Astrocyte (in vitro differentiated cells and primary cell): ENCODE measurements around the gene WDR54. TPM values are rescaled to one million over a fixed set of nuclear protein-coding genes. Genes with fewer than 3 reads are reported as not detected.

ENCODE experiments used
- DNase-seq: peaks from one replicate; pipeline ENCODE4 v3.0.0-alpha.2; 2010; ENCODE audit warnings: low read depth
- FAIRE-seq: peaks from 2 replicates; lab custom pipeline; 2011; peaks lifted over from hg19 to GRCh38; lab: Jason Lieb, UNC
- H2AFZ ChIP-seq: 2 replicates; pipeline ENCODE4 v1.6.0; 2012; ENCODE audit warnings: low read depth, low read length, inconsistent platforms
- H3K27ac ChIP-seq: 2 replicates; pipeline ENCODE4 v1.5.1; 2011; ENCODE audit warnings: low read depth, low read length, inconsistent platforms
- H3K27me3 ChIP-seq: 2 replicates; pipeline ENCODE4 v1.6.0; 2011; ENCODE audit warnings: low read length, inconsistent platforms; ENCODE audit not compliant: insufficient read depth
- H3K36me3 ChIP-seq: 2 replicates; pipeline ENCODE4 v1.5.1; 2011; ENCODE audit warnings: low read length, inconsistent platforms; ENCODE audit not compliant: insufficient read depth
- H3K4me1 ChIP-seq: 2 replicates; pipeline ENCODE4 v1.5.1; 2011; ENCODE audit warnings: low read length, inconsistent platforms; ENCODE audit not compliant: insufficient read depth
- H3K4me2 ChIP-seq: 2 replicates; pipeline ENCODE4 v1.6.0; 2012; ENCODE audit warnings: low read length, inconsistent platforms
- H3K4me3 ChIP-seq: 2 replicates; pipeline ENCODE4 v1.5.1; 2011; ENCODE audit warnings: low read depth, mild to moderate bottlenecking, low read length, inconsistent platforms; ENCODE audit not compliant: insufficient read depth
- H3K79me2 ChIP-seq: 2 replicates; pipeline ENCODE4 v1.6.0; 2012; ENCODE audit warnings: mild to moderate bottlenecking, low read length, inconsistent platforms; ENCODE audit not compliant: insufficient read depth
- H3K9ac ChIP-seq: 2 replicates; pipeline ENCODE4 v1.6.0; 2012; ENCODE audit warnings: mild to moderate bottlenecking, low read length, inconsistent platforms
- H3K9me3 ChIP-seq: 2 replicates; pipeline ENCODE4 v1.5.1; 2012; ENCODE audit warnings: low read depth, mild to moderate bottlenecking, low read length, inconsistent platforms; ENCODE audit not compliant: insufficient read depth
- H4K20me1 ChIP-seq: 2 replicates; pipeline ENCODE4 v1.6.0; 2012; ENCODE audit warnings: low read length, inconsistent platforms; ENCODE audit not compliant: insufficient read depth
- H3K27ac Mint-ChIP-seq: one replicate; pipeline ENCODE4 v1.8.0; 2021; ENCODE audit warnings: mild to moderate bottlenecking, mixed read lengths; ENCODE audit not compliant: unreplicated experiment
- H3K27me3 Mint-ChIP-seq: one replicate; pipeline ENCODE4 v1.8.0; 2021; ENCODE audit warnings: low read depth, mixed read lengths; ENCODE audit not compliant: unreplicated experiment
- H3K36me3 Mint-ChIP-seq: one replicate; pipeline ENCODE4 v1.8.0; 2021; ENCODE audit warnings: low read depth, mixed read lengths; ENCODE audit not compliant: unreplicated experiment
- H3K4me1 Mint-ChIP-seq: one replicate; pipeline ENCODE4 v1.8.0; 2021; ENCODE audit warnings: low read depth, mixed read lengths; ENCODE audit not compliant: unreplicated experiment
- H3K4me3 Mint-ChIP-seq: one replicate; pipeline ENCODE4 v1.8.0; 2021; ENCODE audit warnings: mild to moderate bottlenecking, moderate library complexity, mixed read lengths; ENCODE audit not compliant: unreplicated experiment
- H3K9me3 Mint-ChIP-seq: one replicate; pipeline ENCODE4 v1.8.0; 2021; ENCODE audit warnings: mild to moderate bottlenecking, mixed read lengths; ENCODE audit not compliant: unreplicated experiment
- EZH2 ChIP-seq: IDR thresholded peaks from 2 replicates; pipeline ENCODE4 v1.6.1; 2012; ENCODE audit warnings: mild to moderate bottlenecking, low read length, inconsistent platforms; ENCODE audit not compliant: insufficient read depth
- total RNA-seq: library from RNA; stranded (reverse); gene quantifications from 2 replicates; pipeline ENCODE4 v1.2.1, GENCODE V29; 2021
- TF ChIP-seq, protein P1 (sequence below): IDR thresholded peaks from 2 replicates; pipeline ENCODE4 v1.5.1; 2011; ENCODE audit warnings: low read depth, mild to moderate bottlenecking, inconsistent platforms, low read length, moderate library complexity; ENCODE audit not compliant: insufficient read depth

WDR54 gene
- total RNA-seq, 1 donor from 2014 or later: 14.8 TPM

DNA sequence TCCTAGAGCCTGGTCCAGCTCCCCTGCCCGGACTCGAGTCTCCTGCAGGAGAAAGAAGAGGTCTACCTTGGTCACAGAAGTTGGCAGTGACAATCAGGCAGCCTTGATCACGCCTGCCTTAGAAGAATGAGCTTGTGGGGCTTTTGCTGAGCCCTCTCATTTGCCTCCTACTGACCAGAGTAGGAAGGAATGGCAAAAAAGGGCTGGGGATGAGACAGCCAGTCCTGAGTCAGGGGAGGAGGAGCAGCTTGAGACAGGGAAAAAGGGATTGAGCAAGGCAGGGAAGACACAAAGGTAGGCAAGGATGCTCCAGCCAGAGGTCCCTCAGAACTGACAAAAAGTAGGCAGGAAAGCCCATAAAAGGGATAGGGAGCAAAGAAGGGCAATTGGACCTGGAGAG lies 6.0 kb downstream of the WDR54 start:
- no peak for DNase-seq
- Histone ChIP-seq H3K4me2 (no peak overlapping the region), H3K4me1 (peaks cover 17% of the 10 kb centered on the region), H3K9ac (no peak overlapping the region), H3K4me3 (no peak overlapping the region), H2AFZ (no peak overlapping the region), H3K79me2 (no peaks in the 10 kb centered on the region), H3K27ac (no peak overlapping the region), H3K36me3 (peaks cover 18% of the 10 kb centered on the region), H4K20me1 (peaks cover 7% of the 10 kb centered on the region), H3K9me3 (no peaks in the 10 kb centered on the region), H3K27me3 (no peaks in the 10 kb centered on the region)
- Mint-ChIP-seq H3K4me3 (peak overlapping the region; percentile 60), H3K27ac (peak overlapping the region; percentile 75), H3K36me3 (peaks cover 22% of the 10 kb centered on the region), H3K27me3 (no peaks in the 10 kb centered on the region), H3K4me1 (peaks cover 27% of the 10 kb centered on the region), H3K9me3 (no peaks in the 10 kb centered on the region)
- FAIRE-seq: no peak
- TF ChIP-seq EZH2: no peak
- TF ChIP-seq, protein P1, sequence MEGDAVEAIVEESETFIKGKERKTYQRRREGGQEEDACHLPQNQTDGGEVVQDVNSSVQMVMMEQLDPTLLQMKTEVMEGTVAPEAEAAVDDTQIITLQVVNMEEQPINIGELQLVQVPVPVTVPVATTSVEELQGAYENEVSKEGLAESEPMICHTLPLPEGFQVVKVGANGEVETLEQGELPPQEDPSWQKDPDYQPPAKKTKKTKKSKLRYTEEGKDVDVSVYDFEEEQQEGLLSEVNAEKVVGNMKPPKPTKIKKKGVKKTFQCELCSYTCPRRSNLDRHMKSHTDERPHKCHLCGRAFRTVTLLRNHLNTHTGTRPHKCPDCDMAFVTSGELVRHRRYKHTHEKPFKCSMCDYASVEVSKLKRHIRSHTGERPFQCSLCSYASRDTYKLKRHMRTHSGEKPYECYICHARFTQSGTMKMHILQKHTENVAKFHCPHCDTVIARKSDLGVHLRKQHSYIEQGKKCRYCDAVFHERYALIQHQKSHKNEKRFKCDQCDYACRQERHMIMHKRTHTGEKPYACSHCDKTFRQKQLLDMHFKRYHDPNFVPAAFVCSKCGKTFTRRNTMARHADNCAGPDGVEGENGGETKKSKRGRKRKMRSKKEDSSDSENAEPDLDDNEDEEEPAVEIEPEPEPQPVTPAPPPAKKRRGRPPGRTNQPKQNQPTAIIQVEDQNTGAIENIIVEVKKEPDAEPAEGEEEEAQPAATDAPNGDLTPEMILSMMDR: no peak

DNA sequence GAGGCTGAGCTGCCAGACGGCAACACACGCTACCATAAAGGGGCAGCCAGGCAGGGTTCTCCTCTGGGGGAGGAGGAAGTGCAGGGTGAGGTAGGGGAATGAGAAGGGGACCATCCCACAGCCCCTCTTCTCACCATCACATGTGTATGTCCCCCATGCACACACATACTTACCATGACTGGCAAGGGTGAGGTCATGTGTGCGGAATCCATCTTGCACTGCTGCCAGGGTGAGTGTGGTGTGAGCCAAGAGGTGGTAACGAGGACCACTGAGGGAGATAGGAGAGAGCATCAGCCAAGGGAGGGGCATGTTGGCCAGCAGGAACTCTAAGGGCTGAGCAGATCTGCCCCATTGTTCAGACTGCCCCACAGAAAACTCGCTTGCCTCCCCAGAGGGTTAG lies 7.1 kb downstream of the WDR54 start:
- no peak overlapping the region for H2AFZ ChIP-seq
- Mint-ChIP-seq H3K4me1 (peaks cover 23% of the 10 kb centered on the region), H3K36me3 (peaks cover 22% of the 10 kb centered on the region), H3K9me3 (no peaks in the 10 kb centered on the region), H3K4me3 (peak overlapping the region; percentile 40), H3K27me3 (no peaks in the 10 kb centered on the region), H3K27ac (no peak overlapping the region)
- DNase-seq (no peak), FAIRE-seq (no peak)
- H3K4me2 ChIP-seq: no peak overlapping the region
- no peaks in the 10 kb centered on the region for H3K79me2 ChIP-seq
- H3K36me3 ChIP-seq: peaks cover 18% of the 10 kb centered on the region
- H3K27me3 ChIP-seq: no peaks in the 10 kb centered on the region
- H3K4me3 ChIP-seq: no peak overlapping the region
- H3K27ac ChIP-seq: no peak overlapping the region
- no peaks in the 10 kb centered on the region for H3K9me3 ChIP-seq
- H3K4me1 ChIP-seq: peaks cover 17% of the 10 kb centered on the region
- H4K20me1 ChIP-seq: peaks cover 7% of the 10 kb centered on the region
- no peak overlapping the region for H3K9ac ChIP-seq
- TF ChIP-seq, protein P1: no peak
- no peak for TF ChIP-seq EZH2
